NCI-H1930 (cell line): ENCODE measurements around the gene UBE2G1.

Experiments
- DNase-seq, 2 experiments: peaks; one replicate each; lab custom pipeline; 2025; lab: John Stamatoyannopoulos, UW

Gene UBE2G1

GRCh38 chr17:4247361-4247970 lies 119.0 kb downstream of the UBE2G1 start:
- DNase-seq: no peak

GRCh38 chr17:4246674-4247073 lies 119.8 kb downstream of the UBE2G1 start:
- no peak for DNase-seq

- no peak for DNase-seq
These were observed 124.9 kb downstream of the UBE2G1 start for GRCh38 chr17:4241535-4241934.

GRCh38 chr17:4236456-4236855 lies 130.0 kb downstream of the UBE2G1 start:
- DNase-seq: no peak

GRCh38 chr17:4235372-4236279 lies 130.8 kb downstream of the UBE2G1 start:
- no peak for DNase-seq

GRCh38 chr17:4234401-4234800 lies 132.1 kb downstream of the UBE2G1 start:
- no peak for DNase-seq

- no peak for DNase-seq
These were observed 132.7 kb downstream of the UBE2G1 start for GRCh38 chr17:4233668-4234258.

GRCh38 chr17:4232168-4232813 lies 134.2 kb downstream of the UBE2G1 start:
- no peak for DNase-seq

GRCh38 chr17:4229627-4230541 lies 136.6 kb downstream of the UBE2G1 start:
- DNase-seq: no peak

GRCh38 chr17:4221899-4222659 lies 144.4 kb downstream of the UBE2G1 start:
- DNase-seq: no peak

- DNase-seq: no peak
These were observed 145.3 kb downstream of the UBE2G1 start for GRCh38 chr17:4221163-4221562.

- no peak for DNase-seq
These were observed 145.8 kb downstream of the UBE2G1 start for GRCh38 chr17:4220655-4221054.
